ENCODE results near the gene DONSON. TPM values are rescaled to one million over a fixed set of nuclear protein-coding genes. Genes with fewer than 3 reads are reported as not detected.

Gene DONSON
- total and polyA plus RNA-seq, 2 of the 13 experiments (the other 11 are each of a cell fraction or from before 2014, with no cell fraction given) = 35.4 to 63.6 TPM

DNA sequence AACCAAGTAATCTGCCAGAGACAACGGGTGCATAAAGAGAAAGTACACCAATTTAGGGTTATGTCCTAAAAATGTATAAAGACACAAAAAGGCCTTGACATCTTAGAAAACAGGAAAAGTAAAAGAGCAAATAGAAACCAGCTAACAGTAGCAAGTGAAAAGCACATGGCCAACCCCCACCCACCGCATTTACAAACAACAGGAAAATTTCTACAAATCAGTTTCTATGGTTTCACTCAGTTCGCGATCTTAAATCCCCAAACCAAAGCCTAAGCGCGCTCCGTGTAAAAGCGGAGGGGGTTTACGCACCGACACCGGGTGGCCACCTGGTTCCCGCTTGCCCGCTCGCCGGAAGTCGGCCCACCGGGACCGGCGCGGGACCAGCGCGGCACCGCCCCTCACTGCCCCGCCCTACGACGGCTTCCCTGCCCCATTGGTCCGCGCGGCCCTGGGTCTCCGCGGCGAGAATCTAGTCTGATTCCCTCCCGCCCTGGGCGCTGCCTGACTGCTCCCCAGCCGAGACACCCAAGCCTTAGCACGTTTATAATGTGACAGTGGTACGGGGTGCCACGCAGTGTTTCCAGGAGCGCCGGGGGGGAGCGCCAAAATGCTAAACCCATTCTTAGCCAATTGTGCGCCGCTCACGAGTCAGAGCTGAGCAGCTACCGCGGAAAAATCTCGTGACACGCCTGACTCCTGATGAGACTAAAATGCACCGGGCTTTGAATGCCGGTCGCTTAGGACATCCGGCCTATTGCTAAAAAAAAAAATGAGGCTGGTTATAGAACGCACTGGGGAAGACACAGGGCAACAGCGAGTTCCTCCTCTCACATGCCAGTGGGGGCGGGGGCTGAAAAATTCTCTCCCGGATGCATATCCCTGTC is 46.5 kb downstream of the DONSON start, which contains the start of gene GART (continued):
- TF ChIP-seq, protein P1, sequence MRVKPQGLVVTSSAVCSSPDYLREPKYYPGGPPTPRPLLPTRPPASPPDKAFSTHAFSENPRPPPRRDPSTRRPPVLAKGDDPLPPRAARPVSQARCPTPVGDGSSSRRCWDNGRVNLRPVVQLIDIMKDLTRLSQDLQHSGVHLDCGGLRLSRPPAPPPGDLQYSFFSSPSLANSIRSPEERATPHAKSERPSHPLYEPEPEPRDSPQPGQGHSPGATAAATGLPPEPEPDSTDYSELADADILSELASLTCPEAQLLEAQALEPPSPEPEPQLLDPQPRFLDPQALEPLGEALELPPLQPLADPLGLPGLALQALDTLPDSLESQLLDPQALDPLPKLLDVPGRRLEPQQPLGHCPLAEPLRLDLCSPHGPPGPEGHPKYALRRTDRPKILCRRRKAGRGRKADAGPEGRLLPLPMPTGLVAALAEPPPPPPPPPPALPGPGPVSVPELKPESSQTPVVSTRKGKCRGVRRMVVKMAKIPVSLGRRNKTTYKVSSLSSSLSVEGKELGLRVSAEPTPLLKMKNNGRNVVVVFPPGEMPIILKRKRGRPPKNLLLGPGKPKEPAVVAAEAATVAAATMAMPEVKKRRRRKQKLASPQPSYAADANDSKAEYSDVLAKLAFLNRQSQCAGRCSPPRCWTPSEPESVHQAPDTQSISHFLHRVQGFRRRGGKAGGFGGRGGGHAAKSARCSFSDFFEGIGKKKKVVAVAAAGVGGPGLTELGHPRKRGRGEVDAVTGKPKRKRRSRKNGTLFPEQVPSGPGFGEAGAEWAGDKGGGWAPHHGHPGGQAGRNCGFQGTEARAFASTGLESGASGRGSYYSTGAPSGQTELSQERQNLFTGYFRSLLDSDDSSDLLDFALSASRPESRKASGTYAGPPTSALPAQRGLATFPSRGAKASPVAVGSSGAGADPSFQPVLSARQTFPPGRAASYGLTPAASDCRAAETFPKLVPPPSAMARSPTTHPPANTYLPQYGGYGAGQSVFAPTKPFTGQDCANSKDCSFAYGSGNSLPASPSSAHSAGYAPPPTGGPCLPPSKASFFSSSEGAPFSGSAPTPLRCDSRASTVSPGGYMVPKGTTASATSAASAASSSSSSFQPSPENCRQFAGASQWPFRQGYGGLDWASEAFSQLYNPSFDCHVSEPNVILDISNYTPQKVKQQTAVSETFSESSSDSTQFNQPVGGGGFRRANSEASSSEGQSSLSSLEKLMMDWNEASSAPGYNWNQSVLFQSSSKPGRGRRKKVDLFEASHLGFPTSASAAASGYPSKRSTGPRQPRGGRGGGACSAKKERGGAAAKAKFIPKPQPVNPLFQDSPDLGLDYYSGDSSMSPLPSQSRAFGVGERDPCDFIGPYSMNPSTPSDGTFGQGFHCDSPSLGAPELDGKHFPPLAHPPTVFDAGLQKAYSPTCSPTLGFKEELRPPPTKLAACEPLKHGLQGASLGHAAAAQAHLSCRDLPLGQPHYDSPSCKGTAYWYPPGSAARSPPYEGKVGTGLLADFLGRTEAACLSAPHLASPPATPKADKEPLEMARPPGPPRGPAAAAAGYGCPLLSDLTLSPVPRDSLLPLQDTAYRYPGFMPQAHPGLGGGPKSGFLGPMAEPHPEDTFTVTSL (CRISPR knock-in tag; IDR thresholded peaks at IDR 0.05; ENCODE audit: borderline replicate concordance) = no peak; the same call in none of the 2 replicates
- TF ChIP-seq FOSL1 (CRISPR knock-in tag; IDR thresholded peaks at IDR 0.05; ENCODE audit: borderline replicate concordance) (no peak), MTF2 (CRISPR knock-in tag; IDR thresholded peaks at IDR 0.05; ENCODE audit: borderline replicate concordance) (no peak), FLYWCH1 (CRISPR knock-in tag; IDR thresholded peaks at IDR 0.05) (no peak), ZNF138 (CRISPR knock-in tag; IDR thresholded peaks at IDR 0.05; ENCODE audit: low read depth) (0 out of 2 replicates have a peak, but pooled peaks have one; percentile 31), NFYB (CRISPR knock-in tag; IDR thresholded peaks at IDR 0.05) (peak; percentile 77), TBX2 (CRISPR knock-in tag; IDR thresholded peaks at IDR 0.05; ENCODE audit: borderline replicate concordance) (peak; percentile 11; the same call in 1 of the 2 replicates), TBL1XR1 (IDR thresholded peaks at IDR 0.05; ENCODE audit: borderline replicate concordance, low read length, partially characterized antibody) (no peak), ZNF143 (CRISPR knock-in tag; IDR thresholded peaks at IDR 0.05) (peak; percentile 47; the same call in 1 of the 2 replicates), ZSCAN12 (CRISPR knock-in tag; IDR thresholded peaks at IDR 0.05) (no peak), TOPORS (CRISPR knock-in tag; IDR thresholded peaks at IDR 0.05) (no peak; the same call in 1 of the 2 replicates), IKZF4 (CRISPR knock-in tag; IDR thresholded peaks at IDR 0.05; ENCODE audit: borderline replicate concordance, low read depth, not compliant biosample characterization) (no peak)
- TF ChIP-seq, protein P2, sequence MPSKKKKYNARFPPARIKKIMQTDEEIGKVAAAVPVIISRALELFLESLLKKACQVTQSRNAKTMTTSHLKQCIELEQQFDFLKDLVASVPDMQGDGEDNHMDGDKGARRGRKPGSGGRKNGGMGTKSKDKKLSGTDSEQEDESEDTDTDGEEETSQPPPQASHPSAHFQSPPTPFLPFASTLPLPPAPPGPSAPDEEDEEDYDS (CRISPR knock-in tag; IDR thresholded peaks at IDR 0.05) = peak; percentile 80
- TF ChIP-seq, protein P3, sequence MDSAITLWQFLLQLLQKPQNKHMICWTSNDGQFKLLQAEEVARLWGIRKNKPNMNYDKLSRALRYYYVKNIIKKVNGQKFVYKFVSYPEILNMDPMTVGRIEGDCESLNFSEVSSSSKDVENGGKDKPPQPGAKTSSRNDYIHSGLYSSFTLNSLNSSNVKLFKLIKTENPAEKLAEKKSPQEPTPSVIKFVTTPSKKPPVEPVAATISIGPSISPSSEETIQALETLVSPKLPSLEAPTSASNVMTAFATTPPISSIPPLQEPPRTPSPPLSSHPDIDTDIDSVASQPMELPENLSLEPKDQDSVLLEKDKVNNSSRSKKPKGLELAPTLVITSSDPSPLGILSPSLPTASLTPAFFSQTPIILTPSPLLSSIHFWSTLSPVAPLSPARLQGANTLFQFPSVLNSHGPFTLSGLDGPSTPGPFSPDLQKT (CRISPR knock-in tag; IDR thresholded peaks at IDR 0.05; ENCODE audit: borderline replicate concordance) = no peak; the same call in 1 of the 2 replicates
- TF ChIP-seq, protein P4, sequence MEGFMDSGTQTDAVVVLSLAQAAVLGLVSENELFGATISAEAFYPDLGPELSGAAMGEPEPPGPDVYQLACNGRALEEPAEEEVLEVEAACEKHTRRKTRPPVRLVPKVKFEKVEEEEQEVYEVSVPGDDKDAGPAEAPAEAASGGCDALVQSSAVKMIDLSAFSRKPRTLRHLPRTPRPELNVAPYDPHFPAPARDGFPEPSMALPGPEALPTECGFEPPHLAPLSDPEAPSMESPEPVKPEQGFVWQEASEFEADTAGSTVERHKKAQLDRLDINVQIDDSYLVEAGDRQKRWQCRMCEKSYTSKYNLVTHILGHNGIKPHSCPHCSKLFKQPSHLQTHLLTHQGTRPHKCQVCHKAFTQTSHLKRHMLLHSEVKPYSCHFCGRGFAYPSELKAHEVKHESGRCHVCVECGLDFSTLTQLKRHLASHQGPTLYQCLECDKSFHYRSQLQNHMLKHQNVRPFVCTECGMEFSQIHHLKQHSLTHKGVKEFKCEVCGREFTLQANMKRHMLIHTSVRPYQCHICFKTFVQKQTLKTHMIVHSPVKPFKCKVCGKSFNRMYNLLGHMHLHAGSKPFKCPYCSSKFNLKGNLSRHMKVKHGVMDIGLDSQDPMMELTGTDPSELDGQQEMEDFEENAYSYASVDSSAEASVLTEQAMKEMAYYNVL (CRISPR knock-in tag; IDR thresholded peaks at IDR 0.05; ENCODE audit: borderline replicate concordance) = peak; percentile 41; the same call in 1 of the 2 replicates
- TF ChIP-seq, protein P5, sequence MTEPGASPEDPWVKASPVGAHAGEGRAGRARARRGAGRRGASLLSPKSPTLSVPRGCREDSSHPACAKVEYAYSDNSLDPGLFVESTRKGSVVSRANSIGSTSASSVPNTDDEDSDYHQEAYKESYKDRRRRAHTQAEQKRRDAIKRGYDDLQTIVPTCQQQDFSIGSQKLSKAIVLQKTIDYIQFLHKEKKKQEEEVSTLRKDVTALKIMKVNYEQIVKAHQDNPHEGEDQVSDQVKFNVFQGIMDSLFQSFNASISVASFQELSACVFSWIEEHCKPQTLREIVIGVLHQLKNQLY (CRISPR knock-in tag; IDR thresholded peaks at IDR 0.05) = no peak
